Right forelimb (tissue), 1 donor: ENCODE data around the gene TXNL1.
"Not testable (repeated sequence)": the region's sequence is repeated elsewhere in the genome, so short reads cannot be mapped to it uniquely, and the experiment has no call there.

Source experiments
- DNase-seq: peaks from one replicate; pipeline ENCODE4 v3.0.0-alpha.2; 2018

Gene TXNL1

GRCh38 chr18:56638232-56639103 is at the start of gene TXNL1:
TSS of gene TXNL1 (minus strand) at chr18:56638592. CDS start at chr18:56638440, 152 bp downstream.
- DNase-seq, result peak; percentile 100

- DNase-seq, result no peak
Observed at GRCh38 chr18:56684277-56684676, 45.9 kb upstream of the TXNL1 start.

- no peak for DNase-seq
Observed at GRCh38 chr18:56678836-56679565, 40.6 kb upstream of the TXNL1 start.

GRCh38 chr18:56676639-56677038 is 38.2 kb upstream of the TXNL1 start:
- DNase-seq, result no peak

GRCh38 chr18:56672981-56673380 is 34.6 kb upstream of the TXNL1 start:
- DNase-seq, result no peak

GRCh38 chr18:56672391-56672790 is 34.0 kb upstream of the TXNL1 start:
- no peak for DNase-seq

GRCh38 chr18:56662902-56663301 is 24.5 kb upstream of the TXNL1 start:
- DNase-seq, result no peak

- no peak for DNase-seq
Observed at GRCh38 chr18:56662502-56662901, 24.1 kb upstream of the TXNL1 start.

- DNase-seq, result no peak
Observed at GRCh38 chr18:56662063-56662408, 23.6 kb upstream of the TXNL1 start.

- no peak for DNase-seq
Observed at GRCh38 chr18:56661360-56662062, 23.1 kb upstream of the TXNL1 start.

- DNase-seq, result no peak
Observed at GRCh38 chr18:56660655-56661054, 22.3 kb upstream of the TXNL1 start.

- no peak for DNase-seq
Observed at GRCh38 chr18:56659111-56659510, 20.7 kb upstream of the TXNL1 start.

GRCh38 chr18:56658261-56658660 is 19.9 kb upstream of the TXNL1 start:
- no peak for DNase-seq

- not testable (repeated sequence) for DNase-seq
Observed at GRCh38 chr18:56654280-56654679, 15.9 kb upstream of the TXNL1 start.

GRCh38 chr18:56652802-56653201 is 14.4 kb upstream of the TXNL1 start:
- no peak for DNase-seq

GRCh38 chr18:56651771-56652092 is 13.3 kb upstream of the TXNL1 start:
- no peak for DNase-seq

GRCh38 chr18:56650944-56651770 is 12.8 kb upstream of the TXNL1 start, which contains the start of gene WDR7:
TSS of gene WDR7 (plus strand) at chr18:56651359. CDS start at chr18:56672516, 21,157 bp downstream.
- DNase-seq, result peak; percentile 95

GRCh38 chr18:56649996-56650395 is 11.6 kb upstream of the TXNL1 start:
- DNase-seq, result no peak

GRCh38 chr18:56647951-56648893 is 9.8 kb upstream of the TXNL1 start:
- no peak for DNase-seq

- DNase-seq, result no peak
Observed at GRCh38 chr18:56647071-56647470, 8.7 kb upstream of the TXNL1 start.

GRCh38 chr18:56645415-56646016 is 7.1 kb upstream of the TXNL1 start:
- no peak for DNase-seq
